Activated CD8-positive, alpha-beta T cell treated with anti-CD3 and anti-CD28 coated beads, Interleukin-2, amount 10 ng/mL, durations not matched to agents 7 days and 5 days (primary cell): ENCODE results near the gene HIVEP2. TPM values are rescaled to one million over a fixed set of nuclear protein-coding genes. Genes with fewer than 3 reads are reported as not detected.

Source experiments
- ATAC-seq: fragments of 150-1000 bp; cut with Tn5 transposase; one replicate; pipeline ENCODE4 v1.10.0; 2021; ENCODE audit warnings: moderate library complexity
- CTCF ChIA-PET: fragments of 350-600 bp; sonication (Branson Sonifier 250); formaldehyde crosslinking; loops from one replicate; lab custom pipeline; 2021; ENCODE audit warnings: antibody characterized with exemption; lab: Charles Lee
- POLR2A ChIA-PET: fragments of 350-600 bp; sonication (Branson Sonifier 250); formaldehyde crosslinking; loops from one replicate; lab custom pipeline; 2021; ENCODE audit warnings: antibody characterized with exemption; lab: Charles Lee
- DNase-seq: peaks from one replicate; pipeline ENCODE4 v3.0.0-alpha.2; 2020
- H3K27ac Mint-ChIP-seq: one replicate; pipeline ENCODE4 v1.8.0; 2021; ENCODE audit warnings: mild to moderate bottlenecking, mixed read lengths
- H3K27me3 Mint-ChIP-seq: one replicate; pipeline ENCODE4 v1.8.0; 2021; ENCODE audit warnings: low read depth, mixed read lengths
- H3K36me3 Mint-ChIP-seq: one replicate; pipeline ENCODE4 v1.8.0; 2021; ENCODE audit warnings: low read depth, mixed read lengths
- H3K4me1 Mint-ChIP-seq: one replicate; pipeline ENCODE4 v1.8.0; 2021; ENCODE audit warnings: low read depth, mixed read lengths
- H3K4me3 Mint-ChIP-seq: one replicate; pipeline ENCODE4 v1.8.0; 2021; ENCODE audit warnings: mild to moderate bottlenecking, mixed read lengths
- H3K9me3 Mint-ChIP-seq: one replicate; pipeline ENCODE4 v1.8.0; 2022; ENCODE audit warnings: mixed read lengths; ENCODE audit not compliant: insufficient read depth
- total RNA-seq, 2 experiments: library from RNA; stranded (reverse); gene quantifications; one replicate each; pipeline ENCODE4 v1.2.3, GENCODE V29; 2021

HIVEP2 gene
- total RNA-seq, 2 experiments from 2014 or later = 22.8 to 23.1 TPM

DNA sequence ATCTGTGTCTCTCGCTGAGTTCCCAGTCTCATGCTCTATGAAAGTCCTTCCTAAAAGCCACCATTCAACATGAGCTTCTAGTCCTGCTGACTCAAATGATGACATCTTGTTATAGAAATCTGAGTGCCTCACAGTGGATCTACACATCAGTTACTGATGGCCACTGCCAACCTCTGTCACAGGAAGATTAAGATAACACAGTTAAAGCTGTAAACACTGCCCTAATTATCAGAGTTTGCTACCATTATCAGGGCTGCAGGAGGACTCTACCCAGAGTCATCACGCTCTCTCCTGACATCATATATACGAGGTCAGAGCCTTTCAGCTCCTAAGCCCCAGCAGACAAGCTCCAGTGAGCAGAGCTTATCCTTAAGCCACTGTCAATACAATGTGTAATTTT lies 63.2 kb downstream of the HIVEP2 start:
- CTCF ChIA-PET = interaction anchor here (1.0 to 3.1 kb wide), 12 partner anchors 9 to 546 kb away, joined by 3 to 20 read pairs (median 6); no protein-coding TSS in a partner anchor
- ATAC-seq (no peak), DNase-seq (no peak)
- Mint-ChIP-seq H3K27ac (no peak overlapping the region), H3K27me3 (no peaks in the 10 kb centered on the region), H3K4me1 (peaks cover 56% of the 10 kb centered on the region), H3K9me3 (no peaks in the 10 kb centered on the region), H3K36me3 (peaks cover 39% of the 10 kb centered on the region), H3K4me3 (no peak overlapping the region)
- POLR2A ChIA-PET = interaction anchor here (0.7 to 0.8 kb wide), 3 partner anchors 24 to 64 kb away, joined by 3 read pairs; no protein-coding TSS in a partner anchor

DNA sequence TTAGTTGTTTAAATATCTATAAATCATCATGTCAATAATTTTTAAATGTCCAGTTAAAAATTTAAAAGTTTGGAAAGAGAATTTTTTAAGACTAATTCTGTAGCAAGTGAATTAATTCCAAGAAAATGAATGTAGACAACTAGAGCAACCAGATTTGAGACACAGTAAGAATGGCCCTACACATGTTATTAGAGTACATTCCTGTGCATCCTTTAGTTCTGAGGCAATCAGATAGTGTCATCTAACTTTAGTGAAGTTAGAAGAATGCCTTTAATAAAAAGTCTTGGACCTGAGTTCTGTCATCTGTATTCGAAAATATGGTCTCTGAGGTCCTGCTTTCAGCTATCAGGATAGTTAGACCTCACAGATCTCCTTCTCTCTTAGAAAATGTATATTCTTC lies 63.7 kb downstream of the HIVEP2 start:
- Mint-ChIP-seq H3K27me3 (no peaks in the 10 kb centered on the region), H3K27ac (no peak overlapping the region), H3K36me3 (peaks cover 39% of the 10 kb centered on the region), H3K4me1 (peaks cover 54% of the 10 kb centered on the region), H3K4me3 (no peak overlapping the region), H3K9me3 (no peaks in the 10 kb centered on the region)
- ChIA-PET CTCF (interaction anchor here (1.0 to 3.1 kb wide), 8 partner anchors 20 to 546 kb away, joined by 3 to 11 read pairs (median 4); no protein-coding TSS in a partner anchor), POLR2A (interaction anchor here (0.7 to 0.8 kb wide), 2 partner anchors 24 to 64 kb away, joined by 3 read pairs; no protein-coding TSS in a partner anchor)
- ATAC-seq = no peak
- DNase-seq = no peak

DNA sequence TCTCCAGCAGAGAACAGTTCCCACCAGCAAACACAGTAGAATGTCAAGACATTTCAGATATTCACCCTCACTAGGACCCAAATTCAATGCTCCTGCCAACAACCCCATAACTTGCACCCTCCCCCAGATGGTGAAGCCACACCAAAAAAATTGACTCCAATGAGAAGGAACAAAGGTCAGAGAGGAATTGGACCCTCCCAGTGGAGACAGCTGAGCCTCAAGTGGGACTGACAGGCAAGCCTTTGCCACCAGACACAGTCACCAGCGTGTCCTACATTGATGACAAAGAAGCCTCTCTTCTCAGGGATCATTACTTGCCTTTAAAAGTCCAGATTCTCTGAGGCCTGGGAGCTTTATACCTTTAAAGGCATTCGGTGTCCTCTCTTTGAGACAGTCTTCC lies 64.8 kb downstream of the HIVEP2 start:
- Mint-ChIP-seq H3K4me3 (no peak overlapping the region), H3K27ac (no peak overlapping the region), H3K9me3 (no peaks in the 10 kb centered on the region), H3K4me1 (peaks cover 55% of the 10 kb centered on the region), H3K27me3 (no peaks in the 10 kb centered on the region), H3K36me3 (peaks cover 47% of the 10 kb centered on the region)
- DNase-seq (no peak), ATAC-seq (no peak)
- ChIA-PET CTCF (no interaction called here), POLR2A (interaction anchor here (0.6 to 1.5 kb wide), 3 partner anchors 24 to 64 kb away, joined by 3 to 4 read pairs (median 3); no protein-coding TSS in a partner anchor)

DNA sequence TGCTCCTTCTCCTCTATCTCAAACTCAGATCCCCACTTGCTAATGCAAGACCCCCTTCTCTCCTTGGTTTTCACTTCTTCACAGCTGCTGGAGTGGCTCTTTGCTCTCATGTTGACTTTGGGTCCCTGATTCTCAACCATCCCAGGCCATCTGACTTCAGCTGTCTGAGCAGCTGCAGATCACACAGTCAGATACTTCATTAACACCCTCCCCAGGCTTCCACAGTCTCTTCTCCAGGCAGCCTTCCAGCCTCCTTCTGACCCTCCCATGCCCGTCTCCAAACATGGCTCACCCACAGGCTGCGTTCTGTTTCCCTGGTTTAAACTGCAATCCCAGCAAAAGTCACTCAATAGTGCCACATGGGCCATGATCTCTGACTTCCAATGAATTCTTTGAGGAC lies 65.4 kb downstream of the HIVEP2 start:
- peaks cover 55% of the 10 kb centered on the region for H3K4me1 Mint-ChIP-seq
- ChIA-PET CTCF (interaction anchor here (1.3 kb wide), 1 partner anchor 187 kb away, joined by 3 read pairs; no protein-coding TSS in a partner anchor), POLR2A (interaction anchor here (0.6 to 1.5 kb wide), 4 partner anchors 23 to 66 kb away, joined by 3 to 4 read pairs (median 3); no protein-coding TSS in a partner anchor)
- no peaks in the 10 kb centered on the region for H3K27me3 Mint-ChIP-seq
- no peaks in the 10 kb centered on the region for H3K9me3 Mint-ChIP-seq
- no peak for DNase-seq
- no peak overlapping the region for H3K4me3 Mint-ChIP-seq
- H3K36me3 Mint-ChIP-seq = peaks cover 54% of the 10 kb centered on the region
- no peak overlapping the region for H3K27ac Mint-ChIP-seq
- ATAC-seq = no peak

- Mint-ChIP-seq H3K36me3 (peaks cover 54% of the 10 kb centered on the region), H3K27me3 (no peaks in the 10 kb centered on the region), H3K27ac (no peak overlapping the region), H3K4me1 (peaks cover 54% of the 10 kb centered on the region), H3K9me3 (no peaks in the 10 kb centered on the region), H3K4me3 (no peak overlapping the region)
- ChIA-PET POLR2A (interaction anchor here (0.8 to 1.5 kb wide), 2 partner anchors 65 to 67 kb away, joined by 3 read pairs; no protein-coding TSS in a partner anchor), CTCF (interaction anchor here (1.3 kb wide), 1 partner anchor 187 kb away, joined by 3 read pairs; no protein-coding TSS in a partner anchor)
- DNase-seq = no peak
- ATAC-seq = no peak
These were observed 65.9 kb downstream of the HIVEP2 start for GRCh38 chr6:142879076-142879475.

- no peak overlapping the region for H3K27ac Mint-ChIP-seq
- ChIA-PET POLR2A (no interaction called here), CTCF (interaction anchor here (0.7 to 1.3 kb wide), 4 partner anchors 10 to 186 kb away, joined by 3 to 4 read pairs (median 4); no protein-coding TSS in a partner anchor)
- peaks cover 56% of the 10 kb centered on the region for H3K36me3 Mint-ChIP-seq
- peaks cover 52% of the 10 kb centered on the region for H3K4me1 Mint-ChIP-seq
- H3K27me3 Mint-ChIP-seq = no peaks in the 10 kb centered on the region
- H3K9me3 Mint-ChIP-seq = no peaks in the 10 kb centered on the region
- no peak for ATAC-seq
- no peak for DNase-seq
- H3K4me3 Mint-ChIP-seq = no peak overlapping the region
These were observed 66.6 kb downstream of the HIVEP2 start for GRCh38 chr6:142878407-142878806.

DNA sequence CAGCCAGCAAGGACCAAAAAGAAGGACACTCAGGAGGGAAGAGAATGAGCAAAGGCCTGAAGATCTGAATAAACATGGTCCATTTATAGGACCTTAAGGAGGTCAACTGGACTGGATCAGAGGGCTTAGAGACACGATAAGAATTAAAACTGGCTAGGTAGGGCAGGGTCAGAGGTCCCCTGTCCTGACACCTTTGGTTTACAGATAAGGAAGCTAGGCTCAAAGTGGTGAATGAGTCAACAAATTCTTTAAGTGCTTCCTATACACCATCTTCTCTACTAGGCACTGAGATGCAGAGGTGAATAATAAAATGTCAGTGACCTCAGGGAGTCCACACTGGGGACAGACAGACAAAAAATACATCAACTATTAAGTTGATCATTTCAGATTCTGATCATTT lies 70.3 kb downstream of the HIVEP2 start:
- Mint-ChIP-seq H3K4me1 (peaks cover 66% of the 10 kb centered on the region), H3K9me3 (no peaks in the 10 kb centered on the region), H3K27ac (no peak overlapping the region), H3K27me3 (no peaks in the 10 kb centered on the region), H3K4me3 (no peak overlapping the region), H3K36me3 (peaks cover 37% of the 10 kb centered on the region)
- POLR2A ChIA-PET = interaction anchor here (1.8 kb wide), 1 partner anchor 9 kb away, joined by 4 read pairs; no protein-coding TSS in a partner anchor
- no peak for ATAC-seq
- DNase-seq = no peak
- CTCF ChIA-PET = interaction anchor here (1.1 to 1.2 kb wide), 4 partner anchors 9 to 182 kb away, joined by 3 to 5 read pairs (median 3); no protein-coding TSS in a partner anchor

DNA sequence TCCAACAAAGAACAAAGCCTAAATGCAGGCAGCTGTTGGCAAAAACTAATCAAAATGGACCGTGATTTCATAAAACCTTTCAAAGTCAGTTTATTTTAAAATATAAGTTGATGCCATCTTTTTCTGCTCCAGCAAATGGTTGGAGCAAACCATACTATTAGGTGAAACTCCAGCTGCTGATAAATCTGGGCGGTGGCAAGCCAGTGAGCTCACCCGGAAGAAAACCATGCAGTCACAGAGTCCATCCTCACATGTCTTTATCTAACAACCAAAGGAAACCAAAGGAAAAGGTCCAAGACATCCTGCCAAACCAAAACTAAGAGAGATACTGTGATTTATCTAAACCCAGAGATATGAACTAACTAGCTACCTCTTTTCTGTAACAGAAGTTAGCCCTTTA lies 72.6 kb downstream of the HIVEP2 start:
- Mint-ChIP-seq H3K27me3 (no peaks in the 10 kb centered on the region), H3K36me3 (peaks cover 26% of the 10 kb centered on the region), H3K4me1 (peaks cover 75% of the 10 kb centered on the region), H3K27ac (no peak overlapping the region), H3K4me3 (no peak overlapping the region), H3K9me3 (no peaks in the 10 kb centered on the region)
- DNase-seq = no peak
- ChIA-PET POLR2A (interaction anchor here (0.6 to 1.7 kb wide), 6 partner anchors 11 to 33 kb away, joined by 3 to 9 read pairs (median 5); no protein-coding TSS in a partner anchor), CTCF (interaction anchor here (0.9 to 2.8 kb wide), 3 partner anchors 11 to 180 kb away, joined by 3 to 20 read pairs (median 3); no protein-coding TSS in a partner anchor)
- no peak for ATAC-seq

DNA sequence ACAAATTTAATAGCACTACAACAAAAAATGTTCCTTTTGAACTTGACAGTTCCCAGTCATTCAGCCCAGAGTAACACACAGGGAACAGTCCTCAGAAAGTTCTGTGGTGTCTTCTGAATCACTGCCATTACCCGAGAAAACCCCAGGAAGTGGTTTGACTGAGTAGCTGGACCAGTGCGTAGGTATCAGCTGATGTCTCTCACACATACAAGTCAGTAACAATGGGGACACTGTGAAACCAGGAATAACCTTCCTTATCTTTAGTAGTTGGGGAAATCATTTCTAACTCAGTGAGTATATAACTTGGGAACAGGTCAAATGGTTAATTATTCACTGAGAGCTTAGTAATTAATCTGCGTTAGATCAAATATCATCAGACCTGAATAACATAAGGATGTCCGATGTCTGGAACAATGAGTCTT lies 73.1 kb downstream of the HIVEP2 start:
- Mint-ChIP-seq H3K27me3 (no peaks in the 10 kb centered on the region), H3K27ac (peak overlapping the region; percentile 62), H3K4me1 (peaks cover 79% of the 10 kb centered on the region), H3K9me3 (no peaks in the 10 kb centered on the region), H3K4me3 (peak overlapping the region; percentile 35), H3K36me3 (peaks cover 24% of the 10 kb centered on the region)
- POLR2A ChIA-PET = interaction anchor here (0.6 to 1.7 kb wide), 5 partner anchors 11 to 33 kb away, joined by 3 to 9 read pairs (median 5); no protein-coding TSS in a partner anchor
- CTCF ChIA-PET = interaction anchor here (0.9 to 2.8 kb wide), 3 partner anchors 11 to 180 kb away, joined by 3 to 20 read pairs (median 3); no protein-coding TSS in a partner anchor
- peak; percentile 76 for DNase-seq
- ATAC-seq = peak; percentile 92

GRCh38 chr6:142870787-142871415 lies 74.1 kb downstream of the HIVEP2 start:
- ChIA-PET POLR2A (interaction anchor here (1.2 kb wide), 1 partner anchor 15 kb away, joined by 3 read pairs; no protein-coding TSS in a partner anchor), CTCF (no interaction called here)
- H3K27me3 Mint-ChIP-seq = no peaks in the 10 kb centered on the region
- peaks cover 81% of the 10 kb centered on the region for H3K4me1 Mint-ChIP-seq
- H3K9me3 Mint-ChIP-seq = no peaks in the 10 kb centered on the region
- H3K4me3 Mint-ChIP-seq = no peak overlapping the region
- no peak overlapping the region for H3K27ac Mint-ChIP-seq
- DNase-seq (no peak), ATAC-seq (no peak)
- H3K36me3 Mint-ChIP-seq = peaks cover 22% of the 10 kb centered on the region

- no peak for ATAC-seq
These were observed 76.1 kb downstream of the HIVEP2 start for GRCh38 chr6:142868917-142869316.

More at GRCh38 chr6:142868917-142869316, 76.1 kb downstream of the HIVEP2 start:
- DNase-seq = no peak
- Mint-ChIP-seq H3K9me3 (no peaks in the 10 kb centered on the region), H3K27me3 (no peaks in the 10 kb centered on the region), H3K36me3 (peaks cover 10% of the 10 kb centered on the region), H3K27ac (no peak overlapping the region), H3K4me3 (no peak overlapping the region), H3K4me1 (peaks cover 64% of the 10 kb centered on the region)
- POLR2A ChIA-PET = no interaction called here
- CTCF ChIA-PET = interaction anchor here (1.3 to 1.8 kb wide), 2 partner anchors 9 to 17 kb away, joined by 4 to 6 read pairs; no protein-coding TSS in a partner anchor
